Ishikawa (cell line): ENCODE measurements around the gene ARHGAP42.

Experiments
- EGR1 ChIP-seq: IDR thresholded peaks from 2 replicates; pipeline ENCODE4 v1.6.1; 2012
- EP300 ChIP-seq: IDR thresholded peaks from 2 replicates; pipeline ENCODE4 v1.6.1; 2012; ENCODE audit warnings: borderline replicate concordance
- REST ChIP-seq: IDR thresholded peaks from 2 replicates; pipeline ENCODE4 v1.6.1; 2012; ENCODE audit warnings: low read depth, mild to moderate bottlenecking
- USF1 ChIP-seq: IDR thresholded peaks from 2 replicates; pipeline ENCODE4 v1.6.1; 2012
- YY1 ChIP-seq: IDR thresholded peaks from 2 replicates; pipeline ENCODE4 v1.6.1; 2012; ENCODE audit warnings: low read depth

DNA sequence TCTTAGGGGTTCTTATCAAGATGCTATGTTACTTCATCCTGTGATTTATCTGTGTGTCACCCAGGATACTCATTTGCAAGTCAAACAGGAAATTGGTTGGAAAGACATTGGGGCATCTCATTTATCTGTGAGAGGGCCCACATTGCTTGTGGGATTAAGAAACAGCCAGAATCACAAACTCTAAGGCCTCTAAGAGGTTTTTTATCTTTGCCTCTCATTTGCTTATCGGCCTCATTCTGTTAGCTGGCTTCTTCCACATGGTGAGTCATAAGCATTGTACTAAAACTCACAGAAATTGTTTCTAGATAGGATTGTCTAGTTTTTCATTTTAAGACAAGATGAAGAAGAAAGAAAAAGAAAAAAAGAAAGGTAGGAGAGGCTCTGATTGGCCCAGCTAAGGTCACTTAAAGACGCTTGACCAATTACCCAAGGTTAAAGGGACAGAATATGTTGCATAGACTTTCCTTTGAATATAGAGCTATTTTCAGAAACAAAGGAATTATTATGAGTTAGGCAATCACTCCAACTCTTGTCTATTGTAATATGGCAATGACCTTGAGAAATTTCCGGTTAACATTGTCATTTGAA lies 121.9 kb downstream of the ARHGAP42 start:
- no peak for TF ChIP-seq REST
- TF ChIP-seq USF1, result no peak
- TF ChIP-seq EGR1, result no peak
- no peak for TF ChIP-seq YY1
- no peak for TF ChIP-seq EP300
